Esophagus (tissue), 2 donors: ENCODE measurements around the gene DAB2IP. TPM values are rescaled to one million over a fixed set of nuclear protein-coding genes. Genes with fewer than 3 reads are reported as not detected.

Source experiments
- H3K27ac ChIP-seq, 2 donors: one replicate each; pipeline ENCODE4 v1.5.1; 2013; ENCODE audit warnings: low read depth in 2 of 2, mild to moderate bottlenecking in 2 of 2, inconsistent platforms in 1 of 2, low read length in 1 of 2, moderate library complexity in 1 of 2
- H3K27me3 ChIP-seq, 2 donors: one replicate each; pipeline ENCODE4 v1.6.1; 2013; ENCODE audit warnings: low read length in 2 of 2, control low read depth in 1 of 2, mild to moderate bottlenecking in 1 of 2; ENCODE audit not compliant: insufficient read depth in 2 of 2, control insufficient read depth in 1 of 2
- H3K36me3 ChIP-seq, 2 donors: one replicate each; pipeline ENCODE4 v1.6.1; 2013; ENCODE audit warnings: low read length in 1 of 2; ENCODE audit not compliant: control insufficient read depth in 2 of 2, insufficient read depth in 2 of 2
- H3K4me1 ChIP-seq, 2 donors: one replicate each; pipeline ENCODE4 v1.6.1; 2013; ENCODE audit warnings: low read length in 1 of 2; ENCODE audit not compliant: control insufficient read depth in 2 of 2, insufficient read depth in 2 of 2
- H3K4me3 ChIP-seq, 2 donors: one replicate each; pipeline ENCODE4 v1.5.1; 2013; ENCODE audit warnings: low read length in 2 of 2, mild to moderate bottlenecking in 2 of 2, low read depth in 1 of 2, moderate library complexity in 1 of 2
- H3K9me3 ChIP-seq, 2 donors: one replicate each; pipeline ENCODE4 v1.6.1; 2013; ENCODE audit warnings: mild to moderate bottlenecking in 2 of 2, low read depth in 1 of 2, low read length in 1 of 2, moderate library complexity in 1 of 2; ENCODE audit not compliant: control insufficient read depth in 2 of 2, insufficient read depth in 1 of 2
- WGBS, 2 donors: extraction: QIAGEN DNeasy Blood & Tissue Kit; methylation state at CpG; one replicate each; pipeline ENCODE4 v1.1.7; 2013; 5-methylcytosine and 5-hydroxymethylcytosine counted together
- polyA plus RNA-seq, 2 donors: library from polyadenylated mRNA; stranded (reverse); fragments of 200-250 nt; gene quantifications; one replicate each; pipeline ENCODE4 v1.2.3, GENCODE V29; 2013
- donor health status: healthy with polysubstance abuse.
- donor health status: Bipolar disorder and iron deficiency.

The DAB2IP gene
- polyA plus RNA-seq, 2 donors: 16.7 to 26.4 TPM

DNA sequence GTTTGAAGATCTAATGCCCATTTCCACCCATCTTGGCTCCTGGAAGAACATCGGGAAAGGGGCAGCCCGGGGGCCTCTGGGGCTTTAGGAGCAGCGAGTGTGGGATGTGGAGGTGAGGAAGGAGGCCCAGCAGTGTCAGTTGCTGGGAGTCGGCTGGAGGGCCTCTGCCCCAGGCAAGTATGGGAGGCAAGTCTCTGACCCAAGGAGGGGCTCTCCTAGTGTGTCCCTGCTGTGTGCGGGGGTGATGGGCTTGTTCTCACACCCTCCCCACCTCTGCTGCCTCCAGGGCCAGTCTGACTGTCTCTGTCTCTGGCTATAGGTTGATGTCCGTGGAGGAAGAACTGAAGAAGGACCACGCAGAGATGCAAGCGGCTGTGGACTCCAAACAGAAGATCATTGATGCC lies 129.7 kb downstream of the DAB2IP start:
- H3K4me3 ChIP-seq: no peak overlapping the region
- no peak overlapping the region for H3K27ac ChIP-seq
- no peaks in the 10 kb centered on the region for H3K27me3 ChIP-seq
- peaks cover 13 to 59% of the 10 kb centered on the region in 2 donors for H3K36me3 ChIP-seq
- WGBS, 2 donors: 89 to 95% methylated on average over 8 of the region's 8 CpGs
- H3K4me1 ChIP-seq: no peaks in the 10 kb centered on the region
- no peaks in the 10 kb centered on the region for H3K9me3 ChIP-seq

DNA sequence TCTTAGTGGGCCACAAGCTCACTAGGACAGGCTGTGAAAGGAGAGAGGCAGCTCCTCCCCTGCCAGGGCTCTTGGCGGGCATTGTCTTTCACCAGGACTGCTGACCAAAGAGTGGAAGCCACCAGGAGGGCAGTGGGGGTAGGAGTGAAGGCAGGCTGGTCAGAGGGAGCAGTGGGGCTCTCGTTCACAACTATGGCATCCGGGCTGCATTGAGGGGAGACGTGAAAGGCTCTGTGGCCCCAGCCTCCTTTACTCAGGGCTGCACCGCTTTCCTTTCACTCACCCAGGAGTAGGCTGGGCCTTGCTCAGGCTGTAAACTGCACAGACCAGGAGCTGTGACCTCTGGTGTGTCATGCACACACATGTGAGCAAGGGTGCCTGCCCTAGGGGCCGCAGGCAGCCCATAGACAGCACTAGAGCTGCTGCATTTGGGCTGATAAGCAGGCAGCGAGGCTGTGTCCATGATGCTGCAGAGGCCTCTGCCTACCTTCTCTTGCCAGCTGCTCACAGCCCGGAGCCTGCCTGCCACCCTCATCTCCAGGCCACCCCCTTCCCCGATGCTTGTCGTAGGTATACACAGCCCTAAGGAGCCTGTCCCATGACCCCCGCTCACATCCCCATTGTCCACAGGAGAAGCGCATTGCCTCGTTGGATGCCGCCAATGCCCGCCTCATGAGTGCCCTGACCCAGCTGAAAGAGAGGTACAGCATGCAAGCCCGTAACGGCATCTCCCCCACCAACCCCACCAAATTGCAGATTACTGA lies 130.4 kb downstream of the DAB2IP start:
- peaks cover 13 to 52% of the 10 kb centered on the region in 2 donors for H3K36me3 ChIP-seq
- H3K27ac ChIP-seq: no peak overlapping the region
- no peak overlapping the region for H3K4me3 ChIP-seq
- no peaks in the 10 kb centered on the region for H3K4me1 ChIP-seq
- no peaks in the 10 kb centered on the region for H3K27me3 ChIP-seq
- 93% methylated on average over 17 of the region's 17 CpGs for WGBS, 2 donors
- no peaks in the 10 kb centered on the region for H3K9me3 ChIP-seq

DNA sequence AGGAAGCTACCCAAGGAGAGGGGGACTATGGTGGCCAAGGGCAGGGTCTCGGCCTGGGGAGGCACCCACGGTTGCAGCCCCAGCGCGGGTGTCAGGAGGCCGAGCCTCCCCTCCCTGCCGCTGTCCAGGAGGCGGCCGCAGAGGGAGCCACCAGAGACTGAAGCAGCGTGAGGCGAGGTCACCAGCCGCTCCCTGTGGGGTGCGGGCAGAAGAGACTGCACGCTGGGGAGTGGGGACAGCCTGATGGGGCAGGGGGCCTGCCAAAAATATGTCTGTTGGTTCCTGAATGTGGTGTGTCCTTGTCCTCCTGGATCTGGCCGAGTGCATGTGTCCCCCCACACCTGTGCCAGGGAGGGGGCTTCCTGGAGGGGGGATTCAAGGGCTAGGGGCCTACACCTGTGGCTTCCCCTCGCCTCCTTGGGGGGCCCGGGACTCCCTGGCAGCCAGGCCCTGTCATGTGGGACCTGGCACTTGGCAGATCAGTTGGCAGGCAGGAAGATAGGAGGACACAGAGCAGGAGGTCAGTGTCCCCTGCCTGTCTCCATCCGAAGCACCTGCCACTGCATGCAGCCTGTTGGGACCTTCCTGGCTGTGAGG lies 131.2 kb downstream of the DAB2IP start:
- no peak overlapping the region for H3K27ac ChIP-seq
- H3K4me1 ChIP-seq: no peaks in the 10 kb centered on the region
- H3K27me3 ChIP-seq: no peaks in the 10 kb centered on the region
- H3K36me3 ChIP-seq: peaks cover 13 to 50% of the 10 kb centered on the region in 2 donors
- 91 to 95% methylated on average over 17 of the region's 17 CpGs for WGBS, 2 donors
- H3K4me3 ChIP-seq: no peak overlapping the region
- H3K9me3 ChIP-seq: no peaks in the 10 kb centered on the region

DNA sequence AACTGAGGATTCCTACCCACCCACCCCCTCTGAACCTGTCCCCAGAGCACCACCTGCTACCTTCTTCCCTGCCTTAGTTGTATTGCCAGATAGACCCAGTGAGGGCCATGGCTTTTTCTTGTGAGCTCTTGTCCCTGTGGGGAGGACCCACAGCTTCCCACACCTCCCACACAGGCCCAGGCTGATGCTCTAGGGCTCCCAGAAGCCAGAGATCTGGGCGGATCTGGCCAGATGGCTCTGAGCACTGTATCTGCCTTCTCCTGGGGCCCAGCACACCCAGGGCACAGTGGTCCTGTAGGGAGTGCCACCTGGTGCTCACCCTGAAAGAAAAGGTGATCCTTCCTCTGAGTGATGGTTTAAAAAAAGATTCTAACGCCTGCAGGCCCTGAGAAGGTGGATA lies 131.7 kb downstream of the DAB2IP start:
- Histone ChIP-seq H3K4me3 (no peak overlapping the region), H3K4me1 (no peaks in the 10 kb centered on the region), H3K27me3 (no peaks in the 10 kb centered on the region), H3K27ac (no peak overlapping the region), H3K9me3 (no peaks in the 10 kb centered on the region), H3K36me3 (peaks cover 13 to 50% of the 10 kb centered on the region in 2 donors)
- 80 to 92% methylated on average over 2 of the region's 2 CpGs for WGBS, 2 donors

DNA sequence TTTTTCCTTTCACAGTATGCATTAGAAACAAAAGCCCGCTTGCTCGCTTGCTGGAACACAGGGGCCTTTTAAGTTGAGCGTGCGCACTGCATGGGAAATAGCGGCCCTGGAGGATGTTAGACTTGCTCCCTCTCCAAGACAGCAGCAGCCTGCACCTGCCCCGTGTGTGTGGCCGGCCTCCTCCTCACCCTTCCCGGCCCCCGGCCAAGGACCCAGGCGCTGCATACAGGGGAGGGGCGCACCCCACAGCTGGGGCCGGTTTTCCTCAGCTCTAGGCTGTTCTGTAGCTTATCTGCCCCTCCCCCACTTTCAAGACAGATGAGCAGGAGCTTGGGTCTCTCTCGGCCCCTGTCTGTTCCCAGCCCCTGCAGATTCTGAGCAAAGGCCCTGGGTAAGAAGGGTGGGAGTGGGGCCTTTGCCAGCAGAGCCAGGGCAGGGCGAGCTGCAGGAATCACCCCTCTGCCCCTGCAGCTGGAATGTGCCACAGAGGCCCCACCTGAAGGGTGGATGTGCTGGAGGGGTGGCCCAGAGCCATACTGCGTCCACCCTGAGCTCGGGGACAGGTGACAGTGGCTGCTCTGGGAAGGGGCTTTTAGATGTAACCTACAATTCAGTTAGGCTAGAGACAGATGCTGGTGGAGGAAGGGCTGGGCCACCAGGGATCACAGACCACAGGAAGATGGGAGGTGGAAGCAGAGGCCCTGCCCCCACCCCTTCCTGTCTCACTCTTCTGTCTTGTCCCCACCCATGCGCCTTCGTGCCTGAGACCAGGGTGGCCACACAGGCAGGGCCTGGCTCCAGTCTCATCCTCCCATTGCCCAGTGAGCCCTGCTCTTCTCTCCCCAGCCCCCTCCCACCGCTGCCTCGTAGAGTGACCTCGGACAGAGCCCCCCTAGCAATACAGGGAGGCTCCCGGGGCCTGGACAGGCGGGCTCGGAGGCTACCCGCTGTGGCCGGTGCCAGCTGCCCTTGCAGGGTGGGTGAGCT lies 132.4 kb downstream of the DAB2IP start:
- Histone ChIP-seq H3K36me3 (peaks cover 13 to 50% of the 10 kb centered on the region in 2 donors), H3K9me3 (no peaks in the 10 kb centered on the region), H3K4me3 (no peak overlapping the region), H3K27me3 (no peaks in the 10 kb centered on the region), H3K27ac (no peak overlapping the region), H3K4me1 (no peaks in the 10 kb centered on the region)
- 80 to 84% methylated on average over 26 of the region's 26 CpGs for WGBS, 2 donors

DNA sequence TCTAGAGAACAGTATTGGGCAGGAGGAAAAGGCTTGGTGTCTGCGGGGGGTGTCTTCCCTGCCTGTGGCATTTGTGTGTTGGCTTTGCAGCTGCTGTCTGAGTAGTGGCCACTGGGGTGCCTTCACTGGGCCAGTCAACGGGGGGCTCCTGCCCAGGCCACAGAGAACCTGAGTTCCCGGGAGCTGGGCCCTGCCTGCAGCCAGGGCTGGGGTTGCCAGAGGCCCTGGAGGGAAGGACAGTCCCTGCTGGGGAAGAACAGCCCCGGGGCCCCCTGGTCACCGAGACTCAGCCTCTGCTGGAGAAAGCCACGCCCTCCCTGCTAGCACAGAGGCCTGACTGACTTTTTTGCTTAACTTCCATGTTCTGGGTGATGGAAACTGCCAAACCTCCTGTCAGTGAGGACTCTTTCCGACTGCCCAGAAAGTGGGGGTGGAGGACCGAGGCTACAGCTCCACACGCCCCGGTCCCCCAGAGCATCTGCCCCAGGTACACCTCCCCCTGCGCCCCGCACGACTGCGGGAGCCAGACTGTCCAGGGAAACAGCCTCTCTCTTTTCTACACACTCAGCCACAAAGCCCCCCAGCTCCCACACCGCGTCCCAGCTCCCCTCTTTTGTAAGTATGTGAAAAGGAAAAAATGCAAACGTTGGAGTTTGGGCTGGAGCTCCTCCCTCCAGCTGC lies 133.4 kb downstream of the DAB2IP start:
- Histone ChIP-seq H3K36me3 (peaks cover 13 to 50% of the 10 kb centered on the region in 2 donors), H3K4me3 (no peak overlapping the region), H3K27me3 (no peaks in the 10 kb centered on the region), H3K27ac (no peak overlapping the region), H3K4me1 (no peaks in the 10 kb centered on the region), H3K9me3 (no peaks in the 10 kb centered on the region)
- 75 to 78% methylated on average over 17 of the region's 17 CpGs for WGBS, 2 donors

DNA sequence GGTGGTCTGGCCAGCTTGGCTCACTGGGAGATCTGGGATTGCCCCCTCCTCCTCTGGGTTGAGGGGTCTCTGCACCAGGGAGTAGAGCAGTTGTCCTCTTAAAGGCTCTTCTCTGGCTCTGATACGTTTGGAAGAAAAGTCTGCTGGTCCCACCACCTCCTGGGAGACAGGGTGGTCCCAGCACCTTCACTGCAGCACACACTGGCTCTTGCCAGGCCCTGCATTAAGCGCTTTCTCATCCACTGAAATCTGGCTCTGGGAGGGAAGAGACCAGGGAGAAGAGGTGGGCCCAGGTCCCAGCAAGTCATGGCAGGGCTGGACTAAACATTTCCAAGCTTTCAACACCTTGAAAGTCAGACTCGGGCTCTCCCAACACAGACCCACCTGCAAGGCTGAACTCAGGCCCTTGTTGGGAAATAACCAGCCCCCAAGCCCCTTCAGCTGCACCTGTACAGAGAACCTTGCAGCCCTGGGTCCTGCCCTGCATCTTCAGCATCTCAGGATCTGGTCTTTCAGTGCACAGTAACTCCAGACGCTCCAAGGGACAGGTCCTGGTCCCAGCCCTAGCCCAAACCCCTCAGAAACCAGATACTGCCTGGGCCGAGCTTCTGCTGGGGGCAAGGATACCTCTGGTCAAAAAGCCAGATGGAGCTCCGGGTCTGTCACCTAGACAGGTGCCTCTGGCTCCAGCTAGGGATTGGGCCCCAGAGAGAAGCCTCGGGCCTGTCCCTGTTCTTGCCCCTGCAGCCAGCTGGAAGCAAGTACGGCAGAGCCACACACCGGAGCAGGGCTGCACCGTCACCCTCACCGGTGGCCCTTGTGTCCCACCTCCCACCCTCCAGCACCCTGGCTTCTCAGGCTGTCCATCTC lies 134.5 kb downstream of the DAB2IP start:
- Histone ChIP-seq H3K36me3 (peaks cover 13 to 42% of the 10 kb centered on the region in 2 donors), H3K4me3 (no peak overlapping the region), H3K9me3 (no peaks in the 10 kb centered on the region), H3K27me3 (no peaks in the 10 kb centered on the region), H3K27ac (no peak overlapping the region), H3K4me1 (no peaks in the 10 kb centered on the region)
- 81 to 85% methylated on average over 11 of the region's 11 CpGs for WGBS, 2 donors

DNA sequence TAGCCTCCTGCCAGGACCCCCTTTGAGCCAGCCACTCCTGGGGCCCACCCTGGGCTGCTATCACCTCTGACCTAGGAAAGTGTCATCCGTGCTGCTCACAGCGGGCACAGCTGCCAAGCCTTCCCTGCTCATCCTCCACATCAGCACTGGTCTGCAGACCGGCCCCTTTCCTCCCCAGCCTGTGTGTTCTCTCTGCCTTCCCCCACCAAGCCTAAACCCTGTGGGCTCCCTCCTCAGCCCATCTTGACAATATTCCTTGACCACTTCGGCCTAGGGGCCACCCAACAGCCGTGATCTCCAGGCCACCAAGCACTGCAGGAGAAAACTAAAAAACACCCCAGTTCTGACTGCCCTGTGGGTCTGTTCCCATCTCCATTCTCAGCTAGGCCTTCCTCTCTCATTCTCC lies 135.1 kb downstream of the DAB2IP start:
- H3K27me3 ChIP-seq: no peaks in the 10 kb centered on the region
- H3K9me3 ChIP-seq: no peaks in the 10 kb centered on the region
- H3K36me3 ChIP-seq: peaks cover 9 to 36% of the 10 kb centered on the region in 2 donors
- 77 to 88% methylated on average over 5 of the region's 5 CpGs for WGBS, 2 donors
- H3K4me1 ChIP-seq: no peaks in the 10 kb centered on the region
- no peak overlapping the region for H3K4me3 ChIP-seq
- H3K27ac ChIP-seq: no peak overlapping the region
